NCI-H1694 (cell line): Measurements from ENCODE around the gene POC1B.

Experiments
- DNase-seq: peaks from one replicate; lab custom pipeline; 2025; lab: John Stamatoyannopoulos, UW

The POC1B gene

GRCh38 chr12:89539426-89540223 is 13.8 kb upstream of the POC1B start:
- no peak for DNase-seq

- no peak for DNase-seq
Measured at GRCh38 chr12:89538897-89539296, 13.1 kb upstream of the POC1B start.

- no peak for DNase-seq
Measured at GRCh38 chr12:89537389-89537788, 11.5 kb upstream of the POC1B start.

- DNase-seq, result peak; percentile 27
Measured at GRCh38 chr12:89529738-89530137, 3.9 kb upstream of the POC1B start.

GRCh38 chr12:89528434-89528833 is 2.6 kb upstream of the POC1B start:
- DNase-seq, result no peak

GRCh38 chr12:89525305-89525823 is 483 bp downstream of the POC1B start:
- no peak for DNase-seq

GRCh38 chr12:89524541-89525304 is 1.1 kb downstream of the POC1B start, which contains the start of gene GALNT4:
GALNT4 (minus strand) TSS chr12:89524796; CDS start chr12:89524549, 247 bp downstream.
- peak; percentile 1 for DNase-seq

- no peak for DNase-seq
Measured at GRCh38 chr12:89523843-89524540, 1.9 kb downstream of the POC1B start.

GRCh38 chr12:89523393-89523792 is 2.5 kb downstream of the POC1B start:
- DNase-seq, result no peak

- DNase-seq, result no peak
Measured at GRCh38 chr12:89521364-89522223, 4.3 kb downstream of the POC1B start.

- no peak for DNase-seq
Measured at GRCh38 chr12:89517720-89518119, 8.1 kb downstream of the POC1B start.

- no peak for DNase-seq
Measured at GRCh38 chr12:89516633-89517032, 9.2 kb downstream of the POC1B start.

- DNase-seq, result no peak
Measured at GRCh38 chr12:89514751-89515150, 11.1 kb downstream of the POC1B start.

- no peak for DNase-seq
Measured at GRCh38 chr12:89513544-89513943, 12.3 kb downstream of the POC1B start.

- DNase-seq, result no peak
Measured at GRCh38 chr12:89507015-89507824, 18.6 kb downstream of the POC1B start.

GRCh38 chr12:89506050-89506449 is 19.8 kb downstream of the POC1B start:
- no peak for DNase-seq

GRCh38 chr12:89504560-89505346 is 21.1 kb downstream of the POC1B start:
- DNase-seq, result no peak

GRCh38 chr12:89501793-89502192 is 24.1 kb downstream of the POC1B start:
- DNase-seq, result no peak

GRCh38 chr12:89499857-89500256 is 26.0 kb downstream of the POC1B start:
- no peak for DNase-seq

GRCh38 chr12:89497467-89497866 is 28.4 kb downstream of the POC1B start:
- DNase-seq, result no peak
